ENCODE data around the gene UNK. TPM values are rescaled to one million over a fixed set of nuclear protein-coding genes. Genes with fewer than 3 reads are reported as not detected.

Gene UNK
- total and polyA plus RNA-seq, 2 of the 13 experiments (the other 11 are each of a cell fraction or from before 2014, with no cell fraction given), result 31.6 to 33.0 TPM

DNA sequence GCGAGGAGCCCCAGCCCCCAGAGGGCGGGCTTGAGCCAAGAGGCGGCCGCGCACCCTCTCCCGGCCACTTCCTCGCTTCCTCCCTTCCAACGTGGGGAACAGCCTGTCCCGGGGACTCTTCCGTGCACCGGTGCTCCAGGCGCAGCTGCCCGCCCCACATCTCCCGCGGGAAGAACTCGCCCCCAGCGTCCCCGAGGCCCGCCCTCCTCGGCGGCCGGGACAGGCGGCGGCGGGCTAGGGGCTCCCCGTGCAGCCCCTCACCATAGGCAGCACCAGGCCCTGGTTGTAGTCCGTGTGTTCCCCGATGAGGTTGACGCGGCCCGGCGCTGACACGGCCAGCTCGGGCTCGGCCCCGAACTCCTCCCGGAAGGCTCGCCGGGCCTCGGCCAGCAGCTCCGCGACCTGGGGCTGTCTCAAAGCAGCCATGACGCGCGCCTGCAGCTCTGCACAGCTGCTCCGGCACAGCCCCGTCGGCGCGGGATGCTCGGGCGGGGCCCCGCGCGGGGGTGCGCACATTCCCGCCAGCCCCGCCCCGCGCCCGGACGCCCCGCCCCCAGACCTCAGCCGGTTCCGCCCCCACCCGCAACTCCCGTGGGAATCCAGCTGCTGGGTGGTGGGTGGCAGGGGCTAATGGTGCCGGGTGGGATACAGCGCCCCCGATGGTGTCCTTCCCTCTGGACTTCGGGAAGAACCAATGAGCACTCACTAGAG lies 19.7 kb upstream of the UNK start, which contains the start of gene GALK1 (continued):
- TF ChIP-seq, protein P1, sequence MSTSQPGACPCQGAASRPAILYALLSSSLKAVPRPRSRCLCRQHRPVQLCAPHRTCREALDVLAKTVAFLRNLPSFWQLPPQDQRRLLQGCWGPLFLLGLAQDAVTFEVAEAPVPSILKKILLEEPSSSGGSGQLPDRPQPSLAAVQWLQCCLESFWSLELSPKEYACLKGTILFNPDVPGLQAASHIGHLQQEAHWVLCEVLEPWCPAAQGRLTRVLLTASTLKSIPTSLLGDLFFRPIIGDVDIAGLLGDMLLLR (CRISPR knock-in tag; IDR thresholded peaks at IDR 0.05), result peak; percentile 7; the same call in 1 of the 2 replicates
- TF ChIP-seq ZNF260 (CRISPR knock-in tag; IDR thresholded peaks at IDR 0.05; ENCODE audit: borderline replicate concordance, low read depth) (no peak), TEAD2 (CRISPR knock-in tag; IDR thresholded peaks at IDR 0.05) (peak; percentile 52; the same call in 1 of the 2 replicates), MEF2D (CRISPR knock-in tag; IDR thresholded peaks at IDR 0.05) (no peak), POLR2A (IDR thresholded peaks at IDR 0.05; ENCODE audit: insufficient read depth in 1 of 2, low read depth in 2 of 2, low read length in 2 of 2) (peak in 1 of 2 experiments; percentile 73; a peak in 2 of 4 replicates), PHF20 (CRISPR knock-in tag; IDR thresholded peaks at IDR 0.05) (no peak; the same call in 1 of the 2 replicates), ZNF773 (CRISPR knock-in tag; IDR thresholded peaks at IDR 0.05; ENCODE audit: borderline replicate concordance) (peak; percentile 56; the same call in 1 of the 2 replicates), MIXL1 (CRISPR knock-in tag; IDR thresholded peaks at IDR 0.05) (no peak), KLF12 (CRISPR knock-in tag; IDR thresholded peaks at IDR 0.05; ENCODE audit: borderline replicate concordance) (peak; percentile 39), RBM22 (optimal IDR thresholded peaks at IDR 0.05; ENCODE audit: low read length) (no peak), DPF2 (CRISPR knock-in tag; IDR thresholded peaks at IDR 0.05; ENCODE audit: borderline replicate concordance, low read depth) (no peak), ZMAT3 (CRISPR knock-in tag; conservative IDR thresholded peaks at IDR 0.05) (0 out of 2 replicates have a peak, but pooled peaks have one; percentile 28), ZNF160 (CRISPR knock-in tag; IDR thresholded peaks at IDR 0.05) (0 out of 2 replicates have a peak, but pooled peaks have one; percentile 8)
- TF ChIP-seq, protein P2, sequence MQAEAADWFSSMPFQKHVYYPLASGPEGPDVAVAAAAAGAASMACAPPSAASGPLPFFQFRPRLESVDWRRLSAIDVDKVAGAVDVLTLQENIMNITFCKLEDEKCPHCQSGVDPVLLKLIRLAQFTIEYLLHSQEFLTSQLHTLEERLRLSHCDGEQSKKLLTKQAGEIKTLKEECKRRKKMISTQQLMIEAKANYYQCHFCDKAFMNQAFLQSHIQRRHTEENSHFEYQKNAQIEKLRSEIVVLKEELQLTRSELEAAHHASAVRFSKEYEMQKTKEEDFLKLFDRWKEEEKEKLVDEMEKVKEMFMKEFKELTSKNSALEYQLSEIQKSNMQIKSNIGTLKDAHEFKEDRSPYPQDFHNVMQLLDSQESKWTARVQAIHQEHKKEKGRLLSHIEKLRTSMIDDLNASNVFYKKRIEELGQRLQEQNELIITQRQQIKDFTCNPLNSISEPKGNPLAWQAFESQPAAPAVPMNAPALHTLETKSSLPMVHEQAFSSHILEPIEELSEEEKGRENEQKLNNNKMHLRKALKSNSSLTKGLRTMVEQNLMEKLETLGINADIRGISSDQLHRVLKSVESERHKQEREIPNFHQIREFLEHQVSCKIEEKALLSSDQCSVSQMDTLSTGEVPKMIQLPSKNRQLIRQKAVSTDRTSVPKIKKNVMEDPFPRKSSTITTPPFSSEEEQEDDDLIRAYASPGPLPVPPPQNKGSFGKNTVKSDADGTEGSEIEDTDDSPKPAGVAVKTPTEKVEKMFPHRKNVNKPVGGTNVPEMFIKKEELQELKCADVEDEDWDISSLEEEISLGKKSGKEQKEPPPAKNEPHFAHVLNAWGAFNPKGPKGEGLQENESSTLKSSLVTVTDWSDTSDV (CRISPR knock-in tag; IDR thresholded peaks at IDR 0.05), result peak; percentile 85; the same call in 1 of the 2 replicates
- TF ChIP-seq, protein P3, sequence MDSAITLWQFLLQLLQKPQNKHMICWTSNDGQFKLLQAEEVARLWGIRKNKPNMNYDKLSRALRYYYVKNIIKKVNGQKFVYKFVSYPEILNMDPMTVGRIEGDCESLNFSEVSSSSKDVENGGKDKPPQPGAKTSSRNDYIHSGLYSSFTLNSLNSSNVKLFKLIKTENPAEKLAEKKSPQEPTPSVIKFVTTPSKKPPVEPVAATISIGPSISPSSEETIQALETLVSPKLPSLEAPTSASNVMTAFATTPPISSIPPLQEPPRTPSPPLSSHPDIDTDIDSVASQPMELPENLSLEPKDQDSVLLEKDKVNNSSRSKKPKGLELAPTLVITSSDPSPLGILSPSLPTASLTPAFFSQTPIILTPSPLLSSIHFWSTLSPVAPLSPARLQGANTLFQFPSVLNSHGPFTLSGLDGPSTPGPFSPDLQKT (CRISPR knock-in tag; IDR thresholded peaks at IDR 0.05; ENCODE audit: borderline replicate concordance), result no peak
- TF ChIP-seq, protein P4, sequence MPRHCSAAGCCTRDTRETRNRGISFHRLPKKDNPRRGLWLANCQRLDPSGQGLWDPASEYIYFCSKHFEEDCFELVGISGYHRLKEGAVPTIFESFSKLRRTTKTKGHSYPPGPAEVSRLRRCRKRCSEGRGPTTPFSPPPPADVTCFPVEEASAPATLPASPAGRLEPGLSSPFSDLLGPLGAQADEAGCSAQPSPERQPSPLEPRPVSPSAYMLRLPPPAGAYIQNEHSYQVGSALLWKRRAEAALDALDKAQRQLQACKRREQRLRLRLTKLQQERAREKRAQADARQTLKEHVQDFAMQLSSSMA (CRISPR knock-in tag; IDR thresholded peaks at IDR 0.05), result no peak
- TF ChIP-seq, protein P5, sequence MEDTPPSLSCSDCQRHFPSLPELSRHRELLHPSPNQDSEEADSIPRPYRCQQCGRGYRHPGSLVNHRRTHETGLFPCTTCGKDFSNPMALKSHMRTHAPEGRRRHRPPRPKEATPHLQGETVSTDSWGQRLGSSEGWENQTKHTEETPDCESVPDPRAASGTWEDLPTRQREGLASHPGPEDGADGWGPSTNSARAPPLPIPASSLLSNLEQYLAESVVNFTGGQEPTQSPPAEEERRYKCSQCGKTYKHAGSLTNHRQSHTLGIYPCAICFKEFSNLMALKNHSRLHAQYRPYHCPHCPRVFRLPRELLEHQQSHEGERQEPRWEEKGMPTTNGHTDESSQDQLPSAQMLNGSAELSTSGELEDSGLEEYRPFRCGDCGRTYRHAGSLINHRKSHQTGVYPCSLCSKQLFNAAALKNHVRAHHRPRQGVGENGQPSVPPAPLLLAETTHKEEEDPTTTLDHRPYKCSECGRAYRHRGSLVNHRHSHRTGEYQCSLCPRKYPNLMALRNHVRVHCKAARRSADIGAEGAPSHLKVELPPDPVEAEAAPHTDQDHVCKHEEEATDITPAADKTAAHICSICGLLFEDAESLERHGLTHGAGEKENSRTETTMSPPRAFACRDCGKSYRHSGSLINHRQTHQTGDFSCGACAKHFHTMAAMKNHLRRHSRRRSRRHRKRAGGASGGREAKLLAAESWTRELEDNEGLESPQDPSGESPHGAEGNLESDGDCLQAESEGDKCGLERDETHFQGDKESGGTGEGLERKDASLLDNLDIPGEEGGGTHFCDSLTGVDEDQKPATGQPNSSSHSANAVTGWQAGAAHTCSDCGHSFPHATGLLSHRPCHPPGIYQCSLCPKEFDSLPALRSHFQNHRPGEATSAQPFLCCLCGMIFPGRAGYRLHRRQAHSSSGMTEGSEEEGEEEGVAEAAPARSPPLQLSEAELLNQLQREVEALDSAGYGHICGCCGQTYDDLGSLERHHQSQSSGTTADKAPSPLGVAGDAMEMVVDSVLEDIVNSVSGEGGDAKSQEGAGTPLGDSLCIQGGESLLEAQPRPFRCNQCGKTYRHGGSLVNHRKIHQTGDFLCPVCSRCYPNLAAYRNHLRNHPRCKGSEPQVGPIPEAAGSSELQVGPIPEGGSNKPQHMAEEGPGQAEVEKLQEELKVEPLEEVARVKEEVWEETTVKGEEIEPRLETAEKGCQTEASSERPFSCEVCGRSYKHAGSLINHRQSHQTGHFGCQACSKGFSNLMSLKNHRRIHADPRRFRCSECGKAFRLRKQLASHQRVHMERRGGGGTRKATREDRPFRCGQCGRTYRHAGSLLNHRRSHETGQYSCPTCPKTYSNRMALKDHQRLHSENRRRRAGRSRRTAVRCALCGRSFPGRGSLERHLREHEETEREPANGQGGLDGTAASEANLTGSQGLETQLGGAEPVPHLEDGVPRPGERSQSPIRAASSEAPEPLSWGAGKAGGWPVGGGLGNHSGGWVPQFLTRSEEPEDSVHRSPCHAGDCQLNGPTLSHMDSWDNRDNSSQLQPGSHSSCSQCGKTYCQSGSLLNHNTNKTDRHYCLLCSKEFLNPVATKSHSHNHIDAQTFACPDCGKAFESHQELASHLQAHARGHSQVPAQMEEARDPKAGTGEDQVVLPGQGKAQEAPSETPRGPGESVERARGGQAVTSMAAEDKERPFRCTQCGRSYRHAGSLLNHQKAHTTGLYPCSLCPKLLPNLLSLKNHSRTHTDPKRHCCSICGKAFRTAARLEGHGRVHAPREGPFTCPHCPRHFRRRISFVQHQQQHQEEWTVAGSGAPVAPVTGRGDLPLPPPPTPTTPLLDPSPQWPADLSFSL (CRISPR knock-in tag; IDR thresholded peaks at IDR 0.05), result no peak

Measured in HepG2 (cell line).